ENCODE measurements around the gene WBP11. TPM values are rescaled to one million over a fixed set of nuclear protein-coding genes. Genes with fewer than 3 reads are reported as not detected.
A peak's percentile ranks its signal among the peaks of the same experiment; 100 is the strongest.

Gene WBP11
- total RNA-seq, 1 experiment from 2014 or later: 111 TPM

DNA sequence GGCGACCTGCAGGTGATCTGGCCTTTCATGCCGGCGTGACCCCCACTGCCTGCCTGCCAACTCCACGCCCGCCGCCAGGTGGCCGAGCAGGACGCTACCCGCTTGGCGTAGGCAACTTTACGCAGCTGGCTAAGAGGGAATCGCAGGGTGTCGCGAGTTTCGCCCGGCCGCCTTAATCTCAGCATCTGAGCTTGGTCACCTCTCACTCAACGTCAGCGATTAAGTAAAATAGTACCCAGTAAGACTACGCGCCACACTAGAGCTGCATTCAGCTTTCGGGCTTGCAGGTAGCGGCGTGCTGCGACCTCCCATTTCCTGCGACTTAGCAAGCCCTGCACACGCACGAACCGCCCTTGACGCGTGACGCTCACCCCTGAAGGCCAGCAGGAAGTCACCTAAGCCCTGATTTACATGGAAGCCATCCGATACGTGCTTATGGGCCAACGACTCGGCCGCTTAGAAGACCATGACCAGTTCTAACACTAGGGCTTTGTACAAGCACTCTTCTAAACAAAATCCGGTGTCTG, 33.2 kb downstream of the WBP11 start (continued):
- TF ChIP-seq FOXJ3 (CRISPR knock-in tag; IDR thresholded peaks at IDR 0.05; ENCODE audit: borderline replicate concordance) (no peak; the same call in 1 of the 2 replicates), ZNF317 (CRISPR knock-in tag; IDR thresholded peaks at IDR 0.05; ENCODE audit: borderline replicate concordance, low read depth) (no peak), PRRX2 (CRISPR knock-in tag; IDR thresholded peaks at IDR 0.05) (peak; percentile 96), GTF2I (CRISPR knock-in tag; conservative IDR thresholded peaks at IDR 0.05) (no peak), ZNF219 (CRISPR knock-in tag; IDR thresholded peaks at IDR 0.05; ENCODE audit: borderline replicate concordance) (no peak), HMGA2 (CRISPR knock-in tag; IDR thresholded peaks at IDR 0.05) (no peak), ZNF263 (CRISPR knock-in tag; IDR thresholded peaks at IDR 0.05; ENCODE audit: low read depth) (no peak), NFATC4 (CRISPR knock-in tag; IDR thresholded peaks at IDR 0.05) (peak; percentile 98), FOXK1 (CRISPR knock-in tag; IDR thresholded peaks at IDR 0.05) (peak; percentile 88), ZNF416 (CRISPR knock-in tag; IDR thresholded peaks at IDR 0.05) (peak; percentile 98), MYBL2 (CRISPR knock-in tag; IDR thresholded peaks at IDR 0.05) (peak; percentile 73; the same call in 1 of the 2 replicates), IRF2 (CRISPR knock-in tag; IDR thresholded peaks at IDR 0.05; ENCODE audit: borderline replicate concordance, low read depth) (0 out of 2 replicates have a peak, but pooled peaks have one; percentile 74), KAT7 (CRISPR knock-in tag; IDR thresholded peaks at IDR 0.05; ENCODE audit: borderline replicate concordance) (0 out of 2 replicates have a peak, but pooled peaks have one; percentile 53), SOX15 (CRISPR knock-in tag; IDR thresholded peaks at IDR 0.05) (no peak), ESRRA (CRISPR knock-in tag; IDR thresholded peaks at IDR 0.05; ENCODE audit: borderline replicate concordance) (no peak), RORB (CRISPR knock-in tag; IDR thresholded peaks at IDR 0.05) (no peak), ZNF423 (CRISPR knock-in tag; IDR thresholded peaks at IDR 0.05) (no peak), SP1 (CRISPR knock-in tag; conservative IDR thresholded peaks at IDR 0.05) (peak; percentile 63), TEAD4 (CRISPR knock-in tag; IDR thresholded peaks at IDR 0.05) (peak; percentile 85)
- TF ChIP-seq, protein P1, sequence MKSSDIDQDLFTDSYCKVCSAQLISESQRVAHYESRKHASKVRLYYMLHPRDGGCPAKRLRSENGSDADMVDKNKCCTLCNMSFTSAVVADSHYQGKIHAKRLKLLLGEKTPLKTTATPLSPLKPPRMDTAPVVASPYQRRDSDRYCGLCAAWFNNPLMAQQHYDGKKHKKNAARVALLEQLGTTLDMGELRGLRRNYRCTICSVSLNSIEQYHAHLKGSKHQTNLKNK (CRISPR knock-in tag; IDR thresholded peaks at IDR 0.05): no peak
- TF ChIP-seq, protein P2, sequence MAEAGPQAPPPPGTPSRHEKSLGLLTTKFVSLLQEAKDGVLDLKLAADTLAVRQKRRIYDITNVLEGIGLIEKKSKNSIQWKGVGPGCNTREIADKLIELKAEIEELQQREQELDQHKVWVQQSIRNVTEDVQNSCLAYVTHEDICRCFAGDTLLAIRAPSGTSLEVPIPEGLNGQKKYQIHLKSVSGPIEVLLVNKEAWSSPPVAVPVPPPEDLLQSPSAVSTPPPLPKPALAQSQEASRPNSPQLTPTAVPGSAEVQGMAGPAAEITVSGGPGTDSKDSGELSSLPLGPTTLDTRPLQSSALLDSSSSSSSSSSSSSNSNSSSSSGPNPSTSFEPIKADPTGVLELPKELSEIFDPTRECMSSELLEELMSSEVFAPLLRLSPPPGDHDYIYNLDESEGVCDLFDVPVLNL (CRISPR knock-in tag; IDR thresholded peaks at IDR 0.05; ENCODE audit: borderline replicate concordance, low read depth): no peak
- TF ChIP-seq, protein P3, sequence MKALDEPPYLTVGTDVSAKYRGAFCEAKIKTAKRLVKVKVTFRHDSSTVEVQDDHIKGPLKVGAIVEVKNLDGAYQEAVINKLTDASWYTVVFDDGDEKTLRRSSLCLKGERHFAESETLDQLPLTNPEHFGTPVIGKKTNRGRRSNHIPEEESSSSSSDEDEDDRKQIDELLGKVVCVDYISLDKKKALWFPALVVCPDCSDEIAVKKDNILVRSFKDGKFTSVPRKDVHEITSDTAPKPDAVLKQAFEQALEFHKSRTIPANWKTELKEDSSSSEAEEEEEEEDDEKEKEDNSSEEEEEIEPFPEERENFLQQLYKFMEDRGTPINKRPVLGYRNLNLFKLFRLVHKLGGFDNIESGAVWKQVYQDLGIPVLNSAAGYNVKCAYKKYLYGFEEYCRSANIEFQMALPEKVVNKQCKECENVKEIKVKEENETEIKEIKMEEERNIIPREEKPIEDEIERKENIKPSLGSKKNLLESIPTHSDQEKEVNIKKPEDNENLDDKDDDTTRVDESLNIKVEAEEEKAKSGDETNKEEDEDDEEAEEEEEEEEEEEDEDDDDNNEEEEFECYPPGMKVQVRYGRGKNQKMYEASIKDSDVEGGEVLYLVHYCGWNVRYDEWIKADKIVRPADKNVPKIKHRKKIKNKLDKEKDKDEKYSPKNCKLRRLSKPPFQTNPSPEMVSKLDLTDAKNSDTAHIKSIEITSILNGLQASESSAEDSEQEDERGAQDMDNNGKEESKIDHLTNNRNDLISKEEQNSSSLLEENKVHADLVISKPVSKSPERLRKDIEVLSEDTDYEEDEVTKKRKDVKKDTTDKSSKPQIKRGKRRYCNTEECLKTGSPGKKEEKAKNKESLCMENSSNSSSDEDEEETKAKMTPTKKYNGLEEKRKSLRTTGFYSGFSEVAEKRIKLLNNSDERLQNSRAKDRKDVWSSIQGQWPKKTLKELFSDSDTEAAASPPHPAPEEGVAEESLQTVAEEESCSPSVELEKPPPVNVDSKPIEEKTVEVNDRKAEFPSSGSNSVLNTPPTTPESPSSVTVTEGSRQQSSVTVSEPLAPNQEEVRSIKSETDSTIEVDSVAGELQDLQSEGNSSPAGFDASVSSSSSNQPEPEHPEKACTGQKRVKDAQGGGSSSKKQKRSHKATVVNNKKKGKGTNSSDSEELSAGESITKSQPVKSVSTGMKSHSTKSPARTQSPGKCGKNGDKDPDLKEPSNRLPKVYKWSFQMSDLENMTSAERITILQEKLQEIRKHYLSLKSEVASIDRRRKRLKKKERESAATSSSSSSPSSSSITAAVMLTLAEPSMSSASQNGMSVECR (CRISPR knock-in tag; IDR thresholded peaks at IDR 0.05; ENCODE audit: borderline replicate concordance): peak; percentile 92
- TF ChIP-seq, protein P4, sequence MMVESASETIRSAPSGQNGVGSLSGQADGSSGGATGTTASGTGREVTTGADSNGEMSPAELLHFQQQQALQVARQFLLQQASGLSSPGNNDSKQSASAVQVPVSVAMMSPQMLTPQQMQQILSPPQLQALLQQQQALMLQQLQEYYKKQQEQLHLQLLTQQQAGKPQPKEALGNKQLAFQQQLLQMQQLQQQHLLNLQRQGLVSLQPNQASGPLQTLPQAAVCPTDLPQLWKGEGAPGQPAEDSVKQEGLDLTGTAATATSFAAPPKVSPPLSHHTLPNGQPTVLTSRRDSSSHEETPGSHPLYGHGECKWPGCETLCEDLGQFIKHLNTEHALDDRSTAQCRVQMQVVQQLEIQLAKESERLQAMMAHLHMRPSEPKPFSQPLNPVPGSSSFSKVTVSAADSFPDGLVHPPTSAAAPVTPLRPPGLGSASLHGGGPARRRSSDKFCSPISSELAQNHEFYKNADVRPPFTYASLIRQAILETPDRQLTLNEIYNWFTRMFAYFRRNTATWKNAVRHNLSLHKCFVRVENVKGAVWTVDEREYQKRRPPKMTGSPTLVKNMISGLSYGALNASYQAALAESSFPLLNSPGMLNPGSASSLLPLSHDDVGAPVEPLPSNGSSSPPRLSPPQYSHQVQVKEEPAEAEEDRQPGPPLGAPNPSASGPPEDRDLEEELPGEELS (CRISPR knock-in tag; IDR thresholded peaks at IDR 0.05): peak; percentile 72
- TF ChIP-seq, protein P5, sequence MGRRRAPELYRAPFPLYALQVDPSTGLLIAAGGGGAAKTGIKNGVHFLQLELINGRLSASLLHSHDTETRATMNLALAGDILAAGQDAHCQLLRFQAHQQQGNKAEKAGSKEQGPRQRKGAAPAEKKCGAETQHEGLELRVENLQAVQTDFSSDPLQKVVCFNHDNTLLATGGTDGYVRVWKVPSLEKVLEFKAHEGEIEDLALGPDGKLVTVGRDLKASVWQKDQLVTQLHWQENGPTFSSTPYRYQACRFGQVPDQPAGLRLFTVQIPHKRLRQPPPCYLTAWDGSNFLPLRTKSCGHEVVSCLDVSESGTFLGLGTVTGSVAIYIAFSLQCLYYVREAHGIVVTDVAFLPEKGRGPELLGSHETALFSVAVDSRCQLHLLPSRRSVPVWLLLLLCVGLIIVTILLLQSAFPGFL (CRISPR knock-in tag; IDR thresholded peaks at IDR 0.05; ENCODE audit: borderline replicate concordance): no peak
- TF ChIP-seq, protein P6, sequence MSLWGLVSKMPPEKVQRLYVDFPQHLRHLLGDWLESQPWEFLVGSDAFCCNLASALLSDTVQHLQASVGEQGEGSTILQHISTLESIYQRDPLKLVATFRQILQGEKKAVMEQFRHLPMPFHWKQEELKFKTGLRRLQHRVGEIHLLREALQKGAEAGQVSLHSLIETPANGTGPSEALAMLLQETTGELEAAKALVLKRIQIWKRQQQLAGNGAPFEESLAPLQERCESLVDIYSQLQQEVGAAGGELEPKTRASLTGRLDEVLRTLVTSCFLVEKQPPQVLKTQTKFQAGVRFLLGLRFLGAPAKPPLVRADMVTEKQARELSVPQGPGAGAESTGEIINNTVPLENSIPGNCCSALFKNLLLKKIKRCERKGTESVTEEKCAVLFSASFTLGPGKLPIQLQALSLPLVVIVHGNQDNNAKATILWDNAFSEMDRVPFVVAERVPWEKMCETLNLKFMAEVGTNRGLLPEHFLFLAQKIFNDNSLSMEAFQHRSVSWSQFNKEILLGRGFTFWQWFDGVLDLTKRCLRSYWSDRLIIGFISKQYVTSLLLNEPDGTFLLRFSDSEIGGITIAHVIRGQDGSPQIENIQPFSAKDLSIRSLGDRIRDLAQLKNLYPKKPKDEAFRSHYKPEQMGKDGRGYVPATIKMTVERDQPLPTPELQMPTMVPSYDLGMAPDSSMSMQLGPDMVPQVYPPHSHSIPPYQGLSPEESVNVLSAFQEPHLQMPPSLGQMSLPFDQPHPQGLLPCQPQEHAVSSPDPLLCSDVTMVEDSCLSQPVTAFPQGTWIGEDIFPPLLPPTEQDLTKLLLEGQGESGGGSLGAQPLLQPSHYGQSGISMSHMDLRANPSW (CRISPR knock-in tag; conservative IDR thresholded peaks at IDR 0.05; ENCODE audit: low read depth): no peak
- TF ChIP-seq, protein P7, sequence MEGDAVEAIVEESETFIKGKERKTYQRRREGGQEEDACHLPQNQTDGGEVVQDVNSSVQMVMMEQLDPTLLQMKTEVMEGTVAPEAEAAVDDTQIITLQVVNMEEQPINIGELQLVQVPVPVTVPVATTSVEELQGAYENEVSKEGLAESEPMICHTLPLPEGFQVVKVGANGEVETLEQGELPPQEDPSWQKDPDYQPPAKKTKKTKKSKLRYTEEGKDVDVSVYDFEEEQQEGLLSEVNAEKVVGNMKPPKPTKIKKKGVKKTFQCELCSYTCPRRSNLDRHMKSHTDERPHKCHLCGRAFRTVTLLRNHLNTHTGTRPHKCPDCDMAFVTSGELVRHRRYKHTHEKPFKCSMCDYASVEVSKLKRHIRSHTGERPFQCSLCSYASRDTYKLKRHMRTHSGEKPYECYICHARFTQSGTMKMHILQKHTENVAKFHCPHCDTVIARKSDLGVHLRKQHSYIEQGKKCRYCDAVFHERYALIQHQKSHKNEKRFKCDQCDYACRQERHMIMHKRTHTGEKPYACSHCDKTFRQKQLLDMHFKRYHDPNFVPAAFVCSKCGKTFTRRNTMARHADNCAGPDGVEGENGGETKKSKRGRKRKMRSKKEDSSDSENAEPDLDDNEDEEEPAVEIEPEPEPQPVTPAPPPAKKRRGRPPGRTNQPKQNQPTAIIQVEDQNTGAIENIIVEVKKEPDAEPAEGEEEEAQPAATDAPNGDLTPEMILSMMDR (IDR thresholded peaks at IDR 0.05): peak; percentile 50
